ENCODE data around the gene CHN2. TPM values are rescaled to one million over a fixed set of nuclear protein-coding genes. Genes with fewer than 3 reads are reported as not detected.

The CHN2 gene
- total RNA-seq, 1 experiment from 2014 or later, result 5.0 TPM

GRCh38 chr7:29391262-29391661 lies 196.7 kb downstream of the CHN2 start:
- TF ChIP-seq SMAD4 (CRISPR knock-in tag; IDR thresholded peaks at IDR 0.05), result no peak
- CTCF ChIA-PET, result interaction anchor here (1.0 kb wide), 1 partner anchor 17 kb away, joined by 3 read pairs; no protein-coding TSS in a partner anchor
- DNase-seq (ENCODE audit: low spot score) (no peak), ATAC-seq (no peak)
- Mint-ChIP-seq H3K4me3 (no peak overlapping the region), H3K9me3 (peaks cover 6% of the 10 kb centered on the region), H3K27ac (no peak overlapping the region), H3K4me1 (peaks cover 6% of the 10 kb centered on the region; the same call in 1 of the 2 replicates), H3K27me3 (ENCODE audit: low read depth) (no peaks in the 10 kb centered on the region), H3K36me3 (0 out of 2 replicates have a peak, but pooled peaks cover 5% of the 10 kb centered on the region)
- POLR2A ChIA-PET, result no interaction called here

- Mint-ChIP-seq H3K4me3 (no peak overlapping the region), H3K9me3 (no peaks in the 10 kb centered on the region), H3K36me3 (no peaks in the 10 kb centered on the region), H3K27me3 (ENCODE audit: low read depth) (no peaks in the 10 kb centered on the region), H3K27ac (no peak overlapping the region), H3K4me1 (peaks cover 11% of the 10 kb centered on the region; the same call in 1 of the 2 replicates)
- TF ChIP-seq FOXJ3 (CRISPR knock-in tag; IDR thresholded peaks at IDR 0.05; ENCODE audit: borderline replicate concordance), result no peak
- TF ChIP-seq ZSCAN18 (CRISPR knock-in tag; IDR thresholded peaks at IDR 0.05), result no peak
- TF ChIP-seq KAT7 (CRISPR knock-in tag; IDR thresholded peaks at IDR 0.05; ENCODE audit: borderline replicate concordance), result no peak
- no peak for TF ChIP-seq PRDM15 (CRISPR knock-in tag; IDR thresholded peaks at IDR 0.05)
- no peak for TF ChIP-seq IRF1 (CRISPR knock-in tag; IDR thresholded peaks at IDR 0.05)
- no peak for TF ChIP-seq ZNF512 (CRISPR knock-in tag; IDR thresholded peaks at IDR 0.05; ENCODE audit: borderline replicate concordance)
- TF ChIP-seq USF1 (CRISPR knock-in tag; IDR thresholded peaks at IDR 0.05), result no peak
- TF ChIP-seq ATF6 (CRISPR knock-in tag; IDR thresholded peaks at IDR 0.05), result no peak
- TF ChIP-seq HMGA2 (CRISPR knock-in tag; IDR thresholded peaks at IDR 0.05), result no peak
- POLR2A ChIA-PET, result no interaction called here
- CTCF ChIA-PET, result interaction anchor here (1.5 to 1.7 kb wide), 2 partner anchors 205 to 468 kb away, joined by 5 read pairs; no protein-coding TSS in a partner anchor
- no peak; the same call in 1 of the 2 replicates for ATAC-seq
- no peak for DNase-seq (ENCODE audit: low spot score)
Measured at GRCh38 chr7:29394321-29394720, 199.7 kb downstream of the CHN2 start.

GRCh38 chr7:29396563-29396962 lies 202.0 kb downstream of the CHN2 start:
- CTCF ChIA-PET, result interaction anchor here (0.7 to 1.6 kb wide), 6 partner anchors 10 to 441 kb away, joined by 3 to 8 read pairs (median 4); no protein-coding TSS in a partner anchor
- H3K4me1 Mint-ChIP-seq, result peaks cover 7% of the 10 kb centered on the region; the same call in 1 of the 2 replicates
- TF ChIP-seq CREB1 (CRISPR knock-in tag; IDR thresholded peaks at IDR 0.05), result no peak
- TF ChIP-seq ZNF219 (CRISPR knock-in tag; IDR thresholded peaks at IDR 0.05; ENCODE audit: borderline replicate concordance), result no peak
- TF ChIP-seq FOXP4 (CRISPR knock-in tag; IDR thresholded peaks at IDR 0.05), result no peak
- no peak for TF ChIP-seq TCF7 (CRISPR knock-in tag; IDR thresholded peaks at IDR 0.05; ENCODE audit: low read depth)
- no peak for TF ChIP-seq ATF1 (CRISPR knock-in tag; IDR thresholded peaks at IDR 0.05)
- no peak for TF ChIP-seq ERG (CRISPR knock-in tag; IDR thresholded peaks at IDR 0.05)
- no peak for TF ChIP-seq NR3C1 (CRISPR knock-in tag; conservative IDR thresholded peaks at IDR 0.05; ENCODE audit: low read depth)

More at GRCh38 chr7:29396563-29396962, 202.0 kb downstream of the CHN2 start:
- H3K4me3 Mint-ChIP-seq, result no peak overlapping the region
- H3K27me3 Mint-ChIP-seq (ENCODE audit: low read depth), result no peaks in the 10 kb centered on the region
- POLR2A ChIA-PET, result no interaction called here
- no peaks in the 10 kb centered on the region for H3K36me3 Mint-ChIP-seq
- DNase-seq (ENCODE audit: low spot score), result no peak
- ATAC-seq, result no peak
- no peak overlapping the region for H3K27ac Mint-ChIP-seq
- H3K9me3 Mint-ChIP-seq, result no peaks in the 10 kb centered on the region

Data from WTC11 (cell line).